GM21737 (cell line): ENCODE results near the gene GALNT2.
A peak's percentile ranks its signal among the peaks of the same experiment; 100 is the strongest.

Experiments
- ATAC-seq: cut with Tn5 transposase; IDR thresholded peaks from one replicate; pipeline ENCODE4 v1.9.1; 2021; ENCODE audit warnings: mild to moderate bottlenecking, moderate library complexity; ENCODE audit not compliant: unreplicated experiment

Gene GALNT2

DNA sequence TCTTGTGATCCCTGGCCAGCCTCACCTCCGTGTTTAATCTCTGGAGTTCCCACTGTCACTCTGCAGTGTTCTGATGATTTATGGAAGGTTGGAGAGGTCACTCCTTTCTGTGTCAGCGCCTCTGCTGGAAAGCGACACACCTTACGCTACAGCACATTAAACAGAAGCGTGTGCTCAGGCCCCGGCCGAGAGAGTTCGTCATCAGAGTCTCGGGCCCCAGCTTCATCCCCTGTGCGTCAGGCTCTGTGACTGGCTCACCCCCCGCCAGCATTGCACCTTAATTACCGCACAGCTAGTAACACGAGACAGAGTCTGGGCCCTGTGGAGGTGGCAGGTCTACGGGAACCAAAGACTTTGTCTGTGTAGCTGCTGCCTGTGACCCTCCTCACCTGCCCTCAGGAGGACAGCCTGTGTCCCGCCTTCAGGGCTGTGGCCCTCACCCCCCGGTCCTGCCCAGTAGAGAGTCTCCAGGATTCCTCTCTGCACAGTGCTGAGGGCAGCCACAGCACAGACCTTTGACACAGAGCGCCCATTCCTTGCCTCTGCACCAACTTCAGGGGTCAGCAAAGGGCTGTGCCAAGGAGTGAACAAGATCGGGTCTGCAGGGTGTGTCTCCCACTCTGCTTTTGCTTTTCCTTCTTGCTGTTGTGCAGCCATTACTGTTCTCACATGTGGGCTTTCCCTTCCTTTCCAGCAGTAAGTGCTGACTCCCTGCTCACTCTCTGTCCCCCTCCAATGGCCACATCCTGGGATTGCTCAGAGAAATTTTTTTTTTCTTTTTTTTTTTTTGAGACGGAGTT is 201.5 kb downstream of the GALNT2 start:
- no peak for ATAC-seq

DNA sequence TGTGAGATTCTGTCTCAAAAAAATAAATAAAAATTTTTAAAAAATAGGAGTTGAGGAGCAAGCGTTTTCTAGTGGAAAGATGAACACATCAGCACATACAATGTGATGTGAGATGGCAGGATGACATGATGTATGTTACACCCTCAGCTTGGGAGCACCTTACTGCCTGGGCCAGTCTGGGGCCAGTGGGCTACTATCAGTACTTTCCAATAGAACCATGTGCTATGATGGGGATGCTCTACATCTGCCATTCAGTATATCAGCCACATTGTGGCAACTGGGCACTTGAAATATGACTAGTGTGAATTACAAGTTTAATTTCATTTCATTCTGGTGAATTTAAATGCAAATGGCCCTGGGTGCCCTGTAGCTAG is 203.1 kb downstream of the GALNT2 start:
- no peak for ATAC-seq

- ATAC-seq = peak; percentile 54
Measured at GRCh38 chr1:230270559-230271281, 203.7 kb downstream of the GALNT2 start.

DNA sequence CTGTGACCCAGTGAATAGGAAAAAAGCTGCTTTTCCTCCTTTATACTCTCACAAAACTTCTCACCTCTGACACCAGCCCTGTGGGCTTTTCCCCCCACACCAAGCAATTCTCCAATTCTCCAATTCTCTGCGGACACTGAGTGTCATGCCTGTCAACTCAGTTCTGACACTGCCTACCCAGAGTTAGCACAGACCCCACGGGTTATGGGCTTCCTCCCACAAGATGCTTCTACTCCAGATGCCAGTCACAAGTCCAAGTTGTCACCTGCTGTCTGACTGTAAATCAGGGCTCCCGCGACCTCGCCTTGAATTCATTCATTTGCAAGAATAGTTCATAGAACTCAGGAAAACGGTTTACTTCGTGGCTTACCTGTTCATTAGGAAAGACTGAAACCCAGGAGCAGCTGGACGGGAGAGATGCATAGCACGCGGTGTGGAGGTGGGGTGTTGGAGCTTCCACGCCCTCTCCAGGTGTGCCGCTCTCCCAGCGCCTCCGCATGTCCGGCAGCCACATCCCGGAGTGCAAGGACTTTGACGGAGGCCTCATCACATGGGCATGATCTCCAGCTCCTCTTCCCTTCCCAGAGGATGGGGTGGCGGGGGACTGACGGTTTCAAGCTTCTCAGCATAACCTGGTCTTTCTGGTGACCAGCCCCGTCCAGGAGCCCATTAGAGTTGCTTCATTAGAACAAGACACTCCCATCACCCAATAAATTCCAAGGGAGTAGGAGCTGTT is 204.4 kb downstream of the GALNT2 start:
- no peak for ATAC-seq

DNA sequence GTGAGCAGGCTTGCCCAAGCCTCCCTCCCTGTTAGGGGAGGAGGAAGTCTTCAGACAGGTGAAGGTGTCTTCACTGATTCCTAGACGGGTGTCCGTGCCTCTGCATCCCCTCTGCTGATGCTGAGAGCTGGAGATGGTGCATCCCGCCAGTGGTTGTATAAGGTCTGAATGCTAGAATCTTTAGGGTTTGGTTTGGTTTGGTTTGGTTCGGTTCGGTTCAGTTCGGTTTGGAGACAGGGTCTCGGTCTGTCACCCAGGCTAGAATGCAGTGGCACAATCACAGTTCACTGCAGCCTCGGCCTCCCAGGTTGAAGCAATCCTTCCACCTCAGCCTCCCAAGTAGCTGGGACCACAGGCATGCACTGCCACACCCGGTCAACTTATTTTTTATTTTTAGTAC is 205.5 kb downstream of the GALNT2 start:
- ATAC-seq = no peak

GRCh38 chr1:230273141-230273710 is 206.2 kb downstream of the GALNT2 start:
- ATAC-seq = no peak

- ATAC-seq = no peak
Measured at GRCh38 chr1:230274254-230274653, 207.2 kb downstream of the GALNT2 start.

GRCh38 chr1:230276401-230276800 is 209.4 kb downstream of the GALNT2 start:
- ATAC-seq = no peak

GRCh38 chr1:230277201-230278025 is 210.4 kb downstream of the GALNT2 start:
- peak; percentile 45 for ATAC-seq

DNA sequence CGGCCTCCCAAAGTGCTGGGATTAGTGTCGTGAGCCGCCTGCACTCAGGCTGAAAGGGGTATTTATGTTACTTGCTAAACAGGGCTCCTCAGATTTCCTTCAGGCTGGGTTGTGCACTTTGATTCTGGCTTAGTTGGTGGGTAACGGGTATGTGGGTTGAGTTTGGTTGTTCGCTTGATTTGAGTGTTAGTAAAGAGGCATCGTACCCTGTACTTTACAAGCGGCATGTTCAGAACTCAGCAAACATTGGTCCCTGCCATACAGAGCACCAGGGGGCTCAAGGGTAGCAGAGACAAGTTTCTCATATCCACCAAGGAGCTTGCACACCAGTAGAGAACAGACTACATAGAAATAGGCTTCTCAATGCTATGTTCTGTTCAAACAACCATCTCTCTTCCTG is 211.3 kb downstream of the GALNT2 start:
- no peak for ATAC-seq

DNA sequence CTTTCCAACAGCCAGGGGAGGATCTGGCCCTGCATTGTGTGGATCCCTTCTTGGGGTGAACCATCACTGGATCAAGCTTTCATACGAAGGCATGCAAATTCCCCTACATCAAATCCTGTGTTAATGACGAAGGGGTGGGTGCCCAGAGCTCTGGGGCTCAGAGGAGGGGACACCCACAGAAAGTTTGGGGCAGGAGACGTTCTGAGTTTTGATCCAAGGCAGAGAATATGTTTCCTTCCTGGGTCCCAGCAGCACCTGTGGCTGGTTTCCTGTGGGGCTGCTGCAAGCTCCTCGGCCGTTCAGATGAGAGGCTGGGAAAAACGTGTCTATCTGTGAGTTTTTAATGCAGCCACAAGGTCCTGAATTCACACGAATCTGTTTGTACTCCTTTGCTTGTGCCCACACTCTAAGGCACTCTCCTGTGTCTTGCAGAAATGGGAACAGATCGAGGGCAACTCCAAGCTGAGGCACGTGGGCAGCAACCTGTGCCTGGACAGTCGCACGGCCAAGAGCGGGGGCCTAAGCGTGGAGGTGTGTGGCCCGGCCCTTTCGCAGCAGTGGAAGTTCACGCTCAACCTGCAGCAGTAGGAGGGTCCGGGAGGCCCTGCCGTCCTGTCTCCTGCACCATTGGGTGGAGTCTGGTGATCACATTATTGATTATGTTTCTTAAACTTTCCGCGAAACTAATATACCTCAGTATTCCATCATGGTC is 212.0 kb downstream of the GALNT2 start:
- no peak for ATAC-seq

- no peak for ATAC-seq
Measured at GRCh38 chr1:230279583-230279945, 212.5 kb downstream of the GALNT2 start.

DNA sequence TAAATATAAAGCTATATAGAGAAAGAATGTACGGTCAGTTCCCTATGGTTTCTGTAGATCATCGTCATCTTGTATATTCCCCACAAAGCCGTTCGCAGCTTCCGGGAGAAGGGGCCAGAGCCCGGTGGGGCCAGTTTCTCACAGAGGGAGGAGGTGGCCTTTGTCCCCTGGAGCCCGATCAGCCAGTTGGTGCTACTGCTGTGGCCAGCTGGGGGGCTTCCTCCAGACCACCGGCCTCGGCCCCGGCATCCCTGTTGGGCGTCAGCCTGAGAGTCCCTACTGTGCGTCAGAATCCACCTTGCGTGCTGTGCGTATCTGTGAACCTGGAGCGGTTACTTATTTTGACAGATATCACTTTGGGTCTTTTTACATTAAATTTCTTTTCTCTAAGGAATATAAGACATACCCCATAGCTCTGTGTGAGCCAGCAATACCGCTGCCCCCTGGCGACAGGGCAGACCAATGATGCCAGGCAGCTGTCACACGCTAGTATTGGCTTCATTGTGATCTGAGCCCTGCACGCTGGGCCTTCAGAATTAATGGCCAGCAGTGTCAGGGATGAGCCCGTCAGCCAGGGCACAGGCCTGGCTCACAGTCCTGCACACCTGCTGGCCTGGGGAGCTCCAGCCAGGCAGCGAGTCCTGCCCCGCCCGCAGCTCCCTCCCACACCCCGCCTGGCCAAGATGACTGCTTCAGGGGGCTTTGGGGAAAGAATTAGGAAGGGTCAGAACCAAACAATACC is 213.2 kb downstream of the GALNT2 start:
- ATAC-seq = no peak

- no peak for ATAC-seq
Measured at GRCh38 chr1:230280906-230281413, 213.9 kb downstream of the GALNT2 start.

GRCh38 chr1:230281556-230281955 is 214.5 kb downstream of the GALNT2 start:
- ATAC-seq = no peak

GRCh38 chr1:230282157-230282556 is 215.1 kb downstream of the GALNT2 start:
- ATAC-seq = no peak

DNA sequence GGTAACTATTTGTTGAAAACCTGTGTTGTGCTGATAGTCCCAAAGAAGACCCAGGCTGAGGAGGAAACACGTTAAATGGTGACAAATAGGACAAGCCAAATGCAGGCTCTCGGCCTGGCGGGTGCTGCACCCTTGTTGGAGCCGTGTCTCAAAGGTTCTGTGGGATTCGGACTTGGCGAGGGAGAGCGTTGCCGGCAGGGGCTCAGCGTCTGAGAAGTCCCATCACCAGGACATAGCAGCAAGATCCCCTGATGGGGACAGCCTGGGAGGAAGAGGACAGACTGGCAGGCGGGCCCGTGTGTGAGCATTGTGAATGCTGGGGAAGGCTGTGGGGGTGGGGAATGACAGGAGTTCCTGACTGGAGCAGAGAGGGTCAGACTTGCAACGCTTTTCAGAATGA is 216.6 kb downstream of the GALNT2 start:
- no peak for ATAC-seq

GRCh38 chr1:230284891-230285290 is 217.9 kb downstream of the GALNT2 start:
- ATAC-seq = no peak

- no peak for ATAC-seq
Measured at GRCh38 chr1:230285351-230285750, 218.3 kb downstream of the GALNT2 start.
